Measurements from ENCODE around the gene PDE3A.

- no peak for TF ChIP-seq CTCF (IDR thresholded peaks at IDR 0.05)
- TF ChIP-seq POLR2A (IDR thresholded peaks at IDR 0.05), result no peak
- TF ChIP-seq EP300 (IDR thresholded peaks at IDR 0.05), result no peak
Observed at GRCh38 chr12:20350026-20350425, 18.3 kb upstream of the PDE3A start.
